H1 (cell line): Measurements from ENCODE around the gene AIRE. TPM values are rescaled to one million over a fixed set of nuclear protein-coding genes. Genes with fewer than 3 reads are reported as not detected.

ENCODE experiments used
- BRCA1 ChIP-seq: IDR thresholded peaks from 2 replicates; pipeline ENCODE4 v1.6.1; 2012; ENCODE audit warnings: low read depth, low read length, improper control_type of control experiment
- CHD7 ChIP-seq: fragments of 300-600 bp; sonication (generic); IDR thresholded peaks from 2 replicates; pipeline ENCODE4 v1.7.1; 2012; ENCODE audit warnings: low read length, moderate library complexity, mild to moderate bottlenecking, inconsistent platforms; ENCODE audit not compliant: insufficient replicate concordance
- USF2 ChIP-seq: IDR thresholded peaks from 2 replicates; pipeline ENCODE4 v1.6.1; 2011; ENCODE audit warnings: low read length, improper control_type of control experiment
- polyA plus RNA-seq, 7 experiments: library from polyadenylated mRNA; depleted of rRNA in 3 of 7; stranded (reverse) in 5 of 7; unstranded in 2 of 7; fragments of >200 nt in 5 of 7; fragments of 200-250 nt in 2 of 7; gene quantifications; 1 replicate in 5 of 7; 2 replicates in 1 of 7; 4 replicates in 1 of 7; pipeline versions ENCODE4 v1.2.1 to v1.2.3, GENCODE V29; 2011 to 2013; ENCODE audit warnings: missing spikeins in 2 of 7, mixed read lengths in 2 of 7
- total RNA-seq: library from RNA; stranded (reverse); fragmentation: NEBNext Ultra II Directional; extraction: Animal tissue kit (Norgen Biotek cat#: 25700); gene quantifications from 2 replicates; pipeline ENCODE4 v1.2.1, GENCODE V29; 2021

The AIRE gene
- total and polyA plus RNA-seq, 2 of the 8 experiments (the other 6 are each of a cell fraction or from before 2014, with no cell fraction given) = 0.09 TPM; not detected in 1

- no peak for TF ChIP-seq USF2
- TF ChIP-seq BRCA1 = no peak
- no peak for TF ChIP-seq CHD7
Observed at GRCh38 chr21:44293551-44294231, 8.0 kb downstream of the AIRE start (continued).
